ENCODE results near the gene MUC4.

GRCh38 chr3:195746751-195747150 is 65.0 kb downstream of the MUC4 start:
- TF ChIP-seq POLR2A (IDR thresholded peaks at IDR 0.05): no peak
- TF ChIP-seq CTCF (IDR thresholded peaks at IDR 0.05): no peak
